ENCODE measurements around the gene SLC35F3.

- TF ChIP-seq CTCF (IDR thresholded peaks at IDR 0.05; ENCODE audit: insufficient read depth, low read depth, low read length) = no peak
- no peak for TF ChIP-seq EZH2 (IDR thresholded peaks at IDR 0.05; ENCODE audit: insufficient read depth, low read length)
These were observed 240.4 kb downstream of the SLC35F3 start for GRCh38 chr1:234144901-234145300.

Measured in astrocyte (in vitro differentiated cells and primary cell).